ENCODE results near the gene NHS.

Gene NHS

DNA sequence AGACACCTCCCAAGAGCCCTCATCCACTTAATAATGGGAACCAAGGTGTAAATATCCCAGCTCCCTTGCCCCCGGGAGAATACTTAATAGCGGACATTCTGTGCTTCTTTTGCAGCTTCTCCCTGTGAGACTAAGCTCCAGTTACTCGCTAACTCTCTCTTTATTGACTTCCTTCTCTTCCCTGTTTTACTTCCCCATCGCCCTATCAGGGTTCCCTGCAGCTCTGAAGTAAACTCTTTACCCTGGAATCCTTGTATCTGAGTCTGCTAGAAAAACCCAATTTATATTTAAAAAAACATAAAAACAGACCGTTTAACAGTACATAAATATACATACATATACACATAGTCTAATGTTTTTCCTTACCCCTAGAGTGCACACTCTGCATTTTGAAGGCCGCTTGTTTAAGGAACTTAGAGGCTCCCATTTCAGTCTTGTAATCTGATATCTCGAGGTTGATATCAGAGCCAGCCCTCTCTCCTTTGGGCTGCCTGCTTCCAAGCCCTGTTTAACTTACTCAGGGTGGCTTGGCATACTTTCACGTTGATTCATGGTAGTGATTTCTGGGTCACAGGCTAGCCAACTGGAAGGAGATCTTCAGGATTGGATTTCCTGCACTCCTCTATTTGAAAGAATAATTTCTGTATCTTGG is 184.9 kb downstream of the NHS start:
- TF ChIP-seq, protein P1, sequence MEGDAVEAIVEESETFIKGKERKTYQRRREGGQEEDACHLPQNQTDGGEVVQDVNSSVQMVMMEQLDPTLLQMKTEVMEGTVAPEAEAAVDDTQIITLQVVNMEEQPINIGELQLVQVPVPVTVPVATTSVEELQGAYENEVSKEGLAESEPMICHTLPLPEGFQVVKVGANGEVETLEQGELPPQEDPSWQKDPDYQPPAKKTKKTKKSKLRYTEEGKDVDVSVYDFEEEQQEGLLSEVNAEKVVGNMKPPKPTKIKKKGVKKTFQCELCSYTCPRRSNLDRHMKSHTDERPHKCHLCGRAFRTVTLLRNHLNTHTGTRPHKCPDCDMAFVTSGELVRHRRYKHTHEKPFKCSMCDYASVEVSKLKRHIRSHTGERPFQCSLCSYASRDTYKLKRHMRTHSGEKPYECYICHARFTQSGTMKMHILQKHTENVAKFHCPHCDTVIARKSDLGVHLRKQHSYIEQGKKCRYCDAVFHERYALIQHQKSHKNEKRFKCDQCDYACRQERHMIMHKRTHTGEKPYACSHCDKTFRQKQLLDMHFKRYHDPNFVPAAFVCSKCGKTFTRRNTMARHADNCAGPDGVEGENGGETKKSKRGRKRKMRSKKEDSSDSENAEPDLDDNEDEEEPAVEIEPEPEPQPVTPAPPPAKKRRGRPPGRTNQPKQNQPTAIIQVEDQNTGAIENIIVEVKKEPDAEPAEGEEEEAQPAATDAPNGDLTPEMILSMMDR (IDR thresholded peaks at IDR 0.05; ENCODE audit: low read depth, low read length) = no peak
- H3K4me3 ChIP-seq (ENCODE audit: low read depth, low read length) = peak overlapping the region; percentile 1; the same call in 1 of the 2 replicates

GRCh38 chrX:17560385-17560784 is 185.4 kb downstream of the NHS start:
- TF ChIP-seq, protein P1 (IDR thresholded peaks at IDR 0.05; ENCODE audit: low read depth, low read length) = no peak

GRCh38 chrX:17563076-17563475 is 188.1 kb downstream of the NHS start:
- TF ChIP-seq, protein P1 (IDR thresholded peaks at IDR 0.05; ENCODE audit: low read depth, low read length) = no peak
- H3K4me3 ChIP-seq (ENCODE audit: low read depth, low read length) = no peak overlapping the region

More at GRCh38 chrX:17560385-17560784, 185.4 kb downstream of the NHS start:
- H3K4me3 ChIP-seq (ENCODE audit: low read depth, low read length) = no peak overlapping the region

DNA sequence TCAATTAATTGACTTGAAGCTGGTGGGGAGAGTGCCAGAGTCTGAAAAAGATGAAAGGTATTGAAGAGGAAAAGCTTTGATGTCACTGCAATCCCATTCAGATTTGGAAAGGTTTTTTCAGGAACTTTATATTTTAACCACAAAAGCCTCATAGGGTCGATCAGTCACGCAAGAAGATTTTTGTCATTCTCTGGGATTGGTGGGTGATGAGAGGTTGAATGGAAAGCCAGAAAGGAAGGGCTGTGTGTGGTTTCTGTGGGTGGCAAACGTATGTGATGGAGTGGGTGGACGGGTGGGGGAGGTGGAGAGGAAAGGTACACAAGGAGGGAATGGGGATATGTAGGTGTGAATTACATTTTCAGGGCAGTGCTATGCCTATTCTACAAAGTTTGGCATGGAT is 188.5 kb downstream of the NHS start:
- TF ChIP-seq, protein P1 (IDR thresholded peaks at IDR 0.05; ENCODE audit: low read depth, low read length) = no peak
- no peak overlapping the region for H3K4me3 ChIP-seq (ENCODE audit: low read depth, low read length)

- TF ChIP-seq, protein P1 (IDR thresholded peaks at IDR 0.05; ENCODE audit: low read depth, low read length) = no peak
- H3K4me3 ChIP-seq (ENCODE audit: low read depth, low read length) = no peak overlapping the region
These were observed 189.8 kb downstream of the NHS start for GRCh38 chrX:17564689-17565409.

GRCh38 chrX:17566740-17567139 is 191.7 kb downstream of the NHS start:
- TF ChIP-seq, protein P1 (IDR thresholded peaks at IDR 0.05; ENCODE audit: low read depth, low read length) = no peak

DNA sequence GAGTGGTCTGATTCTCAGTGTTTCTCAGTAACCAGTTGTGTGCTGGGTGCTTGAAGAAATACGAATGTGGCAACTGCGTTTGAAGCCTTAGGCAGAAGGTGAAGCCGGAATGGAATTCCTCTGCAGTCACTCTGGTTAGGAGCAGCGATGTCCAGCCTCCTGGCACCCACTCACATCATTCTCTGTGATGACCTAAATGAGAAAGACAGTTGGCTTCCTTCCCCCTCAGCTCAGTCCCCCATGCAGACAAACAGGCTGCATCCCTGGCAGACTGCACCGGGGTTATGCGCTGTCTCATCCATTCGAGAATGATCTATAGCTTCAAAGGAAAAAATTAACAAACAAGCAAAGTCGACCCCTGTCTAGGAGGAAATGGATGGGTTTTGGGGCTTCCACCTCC is 192.2 kb downstream of the NHS start:
- TF ChIP-seq, protein P1 (IDR thresholded peaks at IDR 0.05; ENCODE audit: low read depth, low read length) = no peak
- H3K4me3 ChIP-seq (ENCODE audit: low read depth, low read length) = no peak overlapping the region

More at GRCh38 chrX:17566740-17567139, 191.7 kb downstream of the NHS start:
- H3K4me3 ChIP-seq (ENCODE audit: low read depth, low read length) = no peak overlapping the region

All from WI38 (cell line).